Common myeloid progenitor, CD34-positive (primary cell): ENCODE measurements around the gene TOMT. TPM values are rescaled to one million over a fixed set of nuclear protein-coding genes. Genes with fewer than 3 reads are reported as not detected.

Source experiments
- CTCF ChIA-PET: fragments of 350-600 bp; sonication (Branson Sonifier 250); formaldehyde crosslinking; loops from one replicate; lab custom pipeline; 2021; ENCODE audit warnings: antibody characterized with exemption; lab: Charles Lee
- POLR2A ChIA-PET: fragments of 350-600 bp; sonication (Branson Sonifier 250); formaldehyde crosslinking; loops from one replicate; lab custom pipeline; 2021; ENCODE audit warnings: antibody characterized with exemption; lab: Charles Lee
- DNase-seq, 3 donors: peaks; one replicate each; pipeline versions ENCODE4 v3.0.0 to v3.0.0-alpha.2; 2013
- H3K27ac ChIP-seq, 2 experiments: 1 replicate in 1 of 2; 2 replicates in 1 of 2; pipeline ENCODE4 v1.7.0; 2013; ENCODE audit warnings: inconsistent platforms in 2 of 2, low read length in 2 of 2, mild to moderate bottlenecking in 2 of 2, low read depth in 1 of 2, moderate library complexity in 1 of 2; ENCODE audit not compliant: severe bottlenecking in 2 of 2, insufficient read depth in 1 of 2, poor library complexity in 1 of 2
- H3K27me3 ChIP-seq, 5 experiments: replicated peaks in 2 of 5; 1 replicate in 3 of 5; 2 replicates in 2 of 5; pipeline versions ENCODE4 v1.6.1 to v1.7.0; 2013; ENCODE audit warnings: low read length in 4 of 5, mild to moderate bottlenecking in 2 of 5, moderate library complexity in 2 of 5, inconsistent platforms in 1 of 5; ENCODE audit not compliant: insufficient read depth in 5 of 5, control insufficient read depth in 4 of 5
- H3K36me3 ChIP-seq, 4 experiments: 1 replicate in 2 of 4; 2 replicates in 2 of 4; pipeline versions ENCODE4 v1.6.1 to v1.7.0; 2013; ENCODE audit warnings: low read length in 3 of 4, control low read depth in 1 of 4, mild to moderate bottlenecking in 1 of 4; ENCODE audit not compliant: control insufficient read depth in 4 of 4, insufficient read depth in 4 of 4
- H3K4me1 ChIP-seq, 4 experiments: 1 replicate in 3 of 4; 2 replicates in 1 of 4; pipeline versions ENCODE4 v1.6.1 to v1.7.1; 2013; ENCODE audit warnings: low read length in 3 of 4, mild to moderate bottlenecking in 3 of 4, control low read depth in 1 of 4, inconsistent platforms in 1 of 4, moderate library complexity in 1 of 4; ENCODE audit not compliant: control insufficient read depth in 4 of 4, insufficient read depth in 4 of 4; ENCODE audit errors: control extremely low read depth in 1 of 4
- H3K4me3 ChIP-seq, 7 experiments: 1 replicate in 4 of 7; 2 replicates in 3 of 7; pipeline versions ENCODE4 v1.5.1 to v1.7.0; 2013; ENCODE audit warnings: mild to moderate bottlenecking in 7 of 7, low read length in 6 of 7, moderate library complexity in 6 of 7, inconsistent platforms in 2 of 7, low read depth in 2 of 7, control low read depth in 1 of 7; ENCODE audit not compliant: insufficient read depth in 4 of 7, control insufficient read depth in 1 of 7; ENCODE audit errors: extremely low read depth in 1 of 7
- H3K9me3 ChIP-seq, 5 experiments: 1 replicate in 4 of 5; 2 replicates in 1 of 5; pipeline versions ENCODE4 v1.6.1 to v1.7.1; 2013; ENCODE audit warnings: low read length in 4 of 5, mild to moderate bottlenecking in 2 of 5, inconsistent platforms in 1 of 5, low read depth in 1 of 5, moderate library complexity in 1 of 5; ENCODE audit not compliant: control insufficient read depth in 4 of 5, insufficient read depth in 2 of 5; ENCODE audit errors: control extremely low read depth in 1 of 5
- WGBS: methylation state at CpG from one replicate; pipeline ENCODE4 v1.1.5; 2013; ENCODE audit not compliant: insufficient coverage; 5-methylcytosine and 5-hydroxymethylcytosine counted together
- polyA plus RNA-seq: library from polyadenylated mRNA; unstranded; fragments of 120-200 nt; gene quantifications from one replicate; pipeline ENCODE4 v1.2.1, GENCODE V29; 2013

The TOMT gene, protein sequence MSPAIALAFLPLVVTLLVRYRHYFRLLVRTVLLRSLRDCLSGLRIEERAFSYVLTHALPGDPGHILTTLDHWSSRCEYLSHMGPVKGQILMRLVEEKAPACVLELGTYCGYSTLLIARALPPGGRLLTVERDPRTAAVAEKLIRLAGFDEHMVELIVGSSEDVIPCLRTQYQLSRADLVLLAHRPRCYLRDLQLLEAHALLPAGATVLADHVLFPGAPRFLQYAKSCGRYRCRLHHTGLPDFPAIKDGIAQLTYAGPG
- not detected for polyA plus RNA-seq

DNA sequence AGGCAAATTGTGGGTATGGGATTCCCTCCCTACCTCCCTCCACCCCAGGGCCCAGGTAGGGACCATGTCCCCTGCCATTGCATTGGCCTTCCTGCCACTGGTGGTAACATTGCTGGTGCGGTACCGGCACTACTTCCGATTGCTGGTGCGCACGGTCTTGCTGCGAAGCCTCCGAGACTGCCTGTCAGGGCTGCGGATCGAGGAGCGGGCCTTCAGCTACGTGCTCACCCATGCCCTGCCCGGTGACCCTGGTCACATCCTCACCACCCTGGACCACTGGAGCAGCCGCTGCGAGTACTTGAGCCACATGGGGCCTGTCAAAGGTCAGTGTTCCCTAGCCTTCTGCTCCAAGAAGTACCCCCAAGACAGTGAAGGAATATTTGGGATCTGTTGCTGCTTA lies at the start of gene TOMT:
TOMT (plus strand) TSS at position 37 of the 400 bp plus-strand sequence; CDS start at position 65, 28 bp downstream.
- POLR2A ChIA-PET = no interaction called here
- Histone ChIP-seq H3K9me3 (no peaks in the 10 kb centered on the region), H3K27me3 (no peaks in the 10 kb centered on the region), H3K36me3 (peaks cover 0 to 30% (median 9%) of the 10 kb centered on the region in 4 experiments), H3K4me3 (no peak within 1 kb of the TSS), H3K4me1 (peaks cover 21 to 28% (median 26%) of the 10 kb centered on the region in 4 experiments), H3K27ac (no peak within 1 kb of the TSS)
- 96% methylated on average over 14 of the region's 14 CpGs for WGBS
- CTCF ChIA-PET = interaction anchor here (0.6 to 1.1 kb wide), 3 partner anchors 38 to 507 kb away, joined by 3 to 4 read pairs (median 3); no protein-coding TSS in a partner anchor
- no peak for DNase-seq

DNA sequence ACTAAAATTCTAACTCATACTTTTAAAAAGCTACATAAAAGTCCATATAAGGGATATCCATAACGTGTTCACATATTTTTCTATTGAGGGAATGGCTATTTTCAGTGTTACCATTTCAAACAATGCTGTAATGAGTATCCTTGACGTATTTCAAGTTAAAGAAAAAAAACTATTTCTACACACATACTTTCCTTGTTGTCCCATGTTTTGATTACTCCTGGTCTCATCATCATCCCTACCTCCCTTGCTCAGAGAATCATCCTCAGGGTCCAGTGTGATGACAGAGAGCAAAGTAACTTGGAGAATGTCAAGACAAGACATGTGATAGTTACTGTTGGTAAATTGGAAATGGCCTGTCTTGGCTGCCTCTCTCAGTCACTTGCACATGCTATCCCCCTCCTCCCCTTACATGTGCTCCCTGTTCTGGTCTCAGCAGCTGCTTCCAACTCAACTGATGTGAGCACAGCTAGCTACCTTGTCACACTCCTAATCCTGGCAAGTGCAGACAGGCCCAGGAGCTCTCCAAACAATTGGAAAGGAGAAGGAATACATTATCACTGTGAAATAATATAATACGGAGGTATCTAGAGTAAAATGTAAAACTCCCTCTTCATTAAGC lies 47.2 kb upstream of the TOMT start:
- peaks cover 4 to 22% (median 7%) of the 10 kb centered on the region in 4 experiments for H3K36me3 ChIP-seq
- H3K4me1 ChIP-seq = no peaks in the 10 kb centered on the region
- no peaks in the 10 kb centered on the region for H3K9me3 ChIP-seq
- H3K27me3 ChIP-seq = no peaks in the 10 kb centered on the region
- ChIA-PET CTCF (interaction anchor here (0.8 to 2.5 kb wide), 6 partner anchors 9 to 33 kb away, joined by 3 to 10 read pairs (median 6); no protein-coding TSS in a partner anchor), POLR2A (no interaction called here)
- no peak for DNase-seq
- no peak overlapping the region for H3K4me3 ChIP-seq
- 100% methylated on average over 1 of the region's 3 CpGs for WGBS
- no peak overlapping the region for H3K27ac ChIP-seq

DNA sequence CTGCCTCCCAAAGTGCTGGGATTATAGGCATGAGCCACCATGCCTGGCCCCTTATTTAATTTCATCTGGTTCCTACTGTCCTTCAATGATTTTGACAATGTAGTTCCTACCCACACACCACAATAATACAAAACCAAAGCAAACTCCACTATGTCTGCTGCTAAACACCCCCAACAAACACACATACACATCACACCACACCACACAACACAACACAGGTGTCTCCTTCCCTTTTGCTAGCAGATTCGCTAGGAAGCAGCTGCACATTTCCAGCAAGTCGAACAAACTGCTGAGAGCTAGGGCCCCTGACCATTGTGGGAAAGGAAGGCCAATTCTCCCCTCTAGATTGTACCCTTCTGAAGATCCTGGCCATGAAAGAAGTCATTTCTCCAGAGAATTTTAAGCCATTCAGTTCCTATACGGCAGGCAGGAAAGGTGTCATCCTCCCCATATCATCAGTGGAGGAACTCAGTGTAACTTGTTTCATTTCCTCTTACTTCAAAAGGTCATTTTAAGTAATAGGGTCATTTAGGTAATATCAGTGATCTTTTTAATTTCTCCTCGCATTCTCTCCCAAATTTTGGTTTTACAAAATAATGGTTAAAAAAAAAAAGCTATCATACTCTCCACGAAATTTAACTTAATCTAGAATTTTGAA lies 43.9 kb upstream of the TOMT start:
- ChIA-PET POLR2A (no interaction called here), CTCF (interaction anchor here (0.6 to 3.2 kb wide), 4 partner anchors 12 to 126 kb away, joined by 3 to 14 read pairs (median 6); no protein-coding TSS in a partner anchor)
- no peak overlapping the region for H3K27ac ChIP-seq
- H3K4me3 ChIP-seq = no peak overlapping the region
- H3K9me3 ChIP-seq = no peaks in the 10 kb centered on the region
- DNase-seq = no peak
- peaks cover 7 to 31% (median 10%) of the 10 kb centered on the region in 4 experiments for H3K36me3 ChIP-seq
- H3K4me1 ChIP-seq = no peaks in the 10 kb centered on the region
- WGBS = 90% methylated on average over 2 of the region's 5 CpGs
- no peaks in the 10 kb centered on the region for H3K27me3 ChIP-seq

DNA sequence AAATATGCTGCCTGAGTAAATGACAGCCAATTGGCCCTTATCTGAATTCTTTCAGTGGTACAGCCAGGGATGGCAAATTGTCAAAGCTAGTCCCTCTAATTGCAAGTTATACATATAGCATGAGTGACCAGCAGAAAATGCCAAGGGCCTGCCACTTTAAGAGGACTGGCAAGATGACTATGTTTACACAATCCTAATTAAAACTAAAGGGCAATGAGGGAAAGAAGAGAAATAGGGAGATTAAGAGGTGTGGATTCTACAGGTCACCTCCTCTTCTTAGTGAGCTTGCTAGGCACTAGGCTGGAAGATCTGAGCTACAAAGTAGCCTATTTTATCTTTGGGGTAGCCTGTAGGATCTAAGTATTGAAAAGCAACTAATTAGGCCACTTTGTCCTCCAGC lies 38.9 kb upstream of the TOMT start:
- CTCF ChIA-PET = interaction anchor here (0.9 to 4.4 kb wide), 8 partner anchors 8 to 40 kb away, joined by 3 to 19 read pairs (median 4); no protein-coding TSS in a partner anchor
- Histone ChIP-seq H3K36me3 (peaks cover 4 to 39% (median 10%) of the 10 kb centered on the region in 4 experiments), H3K27ac (no peak overlapping the region), H3K4me3 (no peak overlapping the region), H3K9me3 (no peaks in the 10 kb centered on the region), H3K4me1 (peaks cover 0 to 27% (median 7%) of the 10 kb centered on the region in 4 experiments), H3K27me3 (no peaks in the 10 kb centered on the region)
- POLR2A ChIA-PET = interaction anchor here (0.7 kb wide), 1 partner anchor 9 kb away, joined by 8 read pairs; no protein-coding TSS in a partner anchor
- DNase-seq = no peak

DNA sequence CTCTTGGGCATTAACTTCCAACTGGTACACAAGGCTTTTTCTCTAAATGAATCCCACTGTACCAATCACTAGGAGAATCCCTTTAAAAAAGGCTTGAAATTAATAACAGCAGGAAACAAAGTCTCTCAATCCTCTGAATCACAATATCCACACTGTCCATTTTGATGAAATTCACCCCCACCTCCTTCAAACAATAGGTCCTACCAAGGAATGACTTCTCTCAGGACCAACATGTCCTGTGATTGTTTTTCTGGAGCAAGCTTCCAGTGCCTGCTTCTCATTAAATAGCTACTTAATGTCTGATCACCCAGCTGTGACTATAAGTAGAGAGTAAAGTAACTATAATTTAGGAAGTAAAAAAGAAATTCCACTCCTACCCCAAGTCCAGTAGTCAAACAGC lies 38.5 kb upstream of the TOMT start:
- no peaks in the 10 kb centered on the region for H3K27me3 ChIP-seq
- H3K27ac ChIP-seq = no peak overlapping the region
- POLR2A ChIA-PET = no interaction called here
- H3K4me3 ChIP-seq = no peak overlapping the region
- H3K9me3 ChIP-seq = no peaks in the 10 kb centered on the region
- H3K4me1 ChIP-seq = peaks cover 0 to 31% (median 8%) of the 10 kb centered on the region in 4 experiments
- H3K36me3 ChIP-seq = peaks cover 3 to 42% (median 9%) of the 10 kb centered on the region in 4 experiments
- CTCF ChIA-PET = interaction anchor here (0.9 to 4.4 kb wide), 7 partner anchors 8 to 41 kb away, joined by 3 to 19 read pairs (median 4); no protein-coding TSS in a partner anchor
- no peak for DNase-seq

DNA sequence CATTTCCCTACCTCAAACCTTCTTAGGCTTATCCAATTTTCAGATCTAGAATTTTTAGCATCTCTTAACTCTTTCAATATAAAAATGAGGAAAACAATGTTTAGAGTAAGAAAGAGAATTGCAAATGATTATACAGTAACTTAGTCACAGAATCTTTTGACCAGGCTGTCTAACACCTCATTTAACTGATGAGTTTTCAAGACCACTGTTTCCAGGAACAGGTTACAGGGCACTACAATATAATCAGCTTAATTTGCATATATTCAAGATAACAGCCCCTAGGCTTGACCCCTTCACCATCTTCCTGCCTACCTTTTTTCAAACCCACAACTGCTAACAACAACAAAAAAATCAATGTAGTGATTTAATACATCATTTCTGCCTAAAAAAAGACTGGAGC lies 38.0 kb upstream of the TOMT start:
- CTCF ChIA-PET = interaction anchor here (0.9 to 4.4 kb wide), 6 partner anchors 11 to 41 kb away, joined by 3 to 19 read pairs (median 4); no protein-coding TSS in a partner anchor

More for the DNA sequence above, 38.0 kb upstream of the TOMT start:
- H3K36me3 ChIP-seq = peaks cover 3 to 42% (median 9%) of the 10 kb centered on the region in 4 experiments
- POLR2A ChIA-PET = interaction anchor here (1.5 kb wide), 1 partner anchor 27 kb away, joined by 4 read pairs; no protein-coding TSS in a partner anchor
- no peak overlapping the region for H3K4me3 ChIP-seq
- no peaks in the 10 kb centered on the region for H3K27me3 ChIP-seq
- H3K9me3 ChIP-seq = no peaks in the 10 kb centered on the region
- peaks cover 0 to 35% (median 9%) of the 10 kb centered on the region in 4 experiments for H3K4me1 ChIP-seq
- H3K27ac ChIP-seq = no peak overlapping the region
- no peak for DNase-seq
